Measurements from ENCODE around the gene FHAD1.

GRCh38 chr1:15321601-15322000 lies 74.6 kb downstream of the FHAD1 start:
- TF ChIP-seq CTCF (IDR thresholded peaks at IDR 0.05 in 2 of 3, conservative IDR thresholded peaks at IDR 0.05 in 1 of 3; ENCODE audit: insufficient read depth in 2 of 3, low read depth in 1 of 3, low read length in 3 of 3) = no peak
- TF ChIP-seq TAF7 (tag; IDR thresholded peaks at IDR 0.05) = no peak
- TF ChIP-seq ZNF766 (CRISPR knock-in tag; conservative IDR thresholded peaks at IDR 0.05) = no peak
- no peak for TF ChIP-seq GATAD2B (IDR thresholded peaks at IDR 0.05; ENCODE audit: borderline replicate concordance)

All from K562 (cell line).